HG02943 (cell line): ENCODE data around the gene SLC2A13.
A peak's percentile ranks its signal among the peaks of the same experiment; 100 is the strongest.
"Not testable (repeated sequence)": the region's sequence is repeated elsewhere in the genome, so short reads cannot be mapped to it uniquely, and the experiment has no call there.

Experiments
- ATAC-seq: cut with Tn5 transposase; IDR thresholded peaks from one replicate; pipeline ENCODE4 v1.9.1; 2021; ENCODE audit warnings: mild to moderate bottlenecking, low read depth, moderate library complexity; ENCODE audit not compliant: unreplicated experiment

Gene SLC2A13

DNA sequence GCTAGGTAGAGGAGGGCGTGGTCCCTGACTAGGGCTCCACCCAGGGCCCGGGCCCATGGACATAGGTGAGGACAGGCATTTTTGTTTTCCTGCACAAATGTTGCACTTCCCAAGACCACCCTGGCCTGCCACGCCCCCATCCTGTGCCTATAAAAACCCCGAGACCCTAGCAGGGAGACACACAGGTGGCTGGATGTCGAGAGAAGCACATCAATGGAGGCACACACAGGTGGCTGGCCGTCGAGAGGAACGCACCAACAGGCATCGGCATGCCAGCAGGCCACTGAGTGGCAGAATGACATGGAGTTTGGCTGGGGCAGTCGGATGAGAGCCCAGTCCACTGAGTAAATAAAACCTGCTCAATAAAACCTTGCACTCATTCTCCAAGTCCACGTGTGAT, 328.4 kb downstream of the SLC2A13 start:
- ATAC-seq, result no peak

DNA sequence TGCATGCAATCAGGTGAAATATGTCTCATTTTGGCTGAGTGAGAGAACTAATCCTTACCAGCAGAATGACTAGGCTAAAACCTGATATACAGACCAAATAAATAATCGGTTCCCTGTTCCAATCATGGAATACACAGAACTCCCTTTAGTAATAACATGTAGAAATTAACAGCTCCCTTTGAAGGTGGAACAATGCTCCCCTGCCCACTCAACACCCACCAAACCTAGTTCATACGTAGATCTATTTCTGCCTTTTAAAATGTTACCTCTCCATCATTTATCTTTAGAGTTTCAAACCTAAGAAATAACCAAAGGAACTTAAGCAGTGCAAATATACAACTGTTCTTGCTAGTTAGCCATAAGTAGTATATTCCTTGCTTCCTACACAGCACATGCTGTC, 332.6 kb downstream of the SLC2A13 start:
- no peak for ATAC-seq

DNA sequence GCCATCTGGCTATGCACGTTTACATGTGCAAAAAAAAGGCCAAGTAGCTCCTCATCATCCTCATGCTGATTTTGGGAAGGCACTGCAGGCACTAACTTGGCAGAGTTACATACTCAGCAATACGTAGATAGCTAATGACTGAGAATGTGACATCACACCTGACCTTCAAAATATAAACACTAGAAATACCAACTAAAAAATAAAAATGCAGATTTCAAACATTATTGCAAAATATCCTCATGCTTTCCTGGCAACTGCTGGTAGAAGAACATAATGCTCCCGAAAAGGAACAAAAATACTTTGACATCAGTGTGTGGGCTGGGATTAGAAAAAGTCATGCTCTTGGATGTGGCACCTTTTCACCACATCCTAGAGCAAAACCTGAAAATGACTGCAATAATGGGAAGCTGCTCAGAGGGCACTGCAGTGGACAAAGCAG, 333.0 kb downstream of the SLC2A13 start:
- ATAC-seq, result no peak

DNA sequence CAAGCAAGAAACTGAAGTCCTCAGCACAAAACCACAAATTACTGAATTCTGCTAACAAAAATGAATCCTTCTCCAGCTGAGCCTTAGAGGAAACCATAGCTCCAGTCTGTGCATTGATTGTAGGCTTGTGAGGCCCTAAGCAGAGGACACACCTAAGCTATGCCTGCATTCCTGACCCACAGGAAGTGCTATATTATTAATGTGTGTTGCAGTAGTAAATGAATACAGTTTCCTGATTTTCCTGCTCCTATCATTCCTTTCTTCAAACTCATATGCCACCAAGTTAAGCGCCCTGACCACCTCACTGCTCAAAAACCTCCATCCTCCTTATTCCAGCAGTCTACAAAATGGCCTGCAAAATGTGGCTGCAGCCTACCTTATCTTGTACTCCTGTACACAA, 334.4 kb downstream of the SLC2A13 start:
- no peak for ATAC-seq

DNA sequence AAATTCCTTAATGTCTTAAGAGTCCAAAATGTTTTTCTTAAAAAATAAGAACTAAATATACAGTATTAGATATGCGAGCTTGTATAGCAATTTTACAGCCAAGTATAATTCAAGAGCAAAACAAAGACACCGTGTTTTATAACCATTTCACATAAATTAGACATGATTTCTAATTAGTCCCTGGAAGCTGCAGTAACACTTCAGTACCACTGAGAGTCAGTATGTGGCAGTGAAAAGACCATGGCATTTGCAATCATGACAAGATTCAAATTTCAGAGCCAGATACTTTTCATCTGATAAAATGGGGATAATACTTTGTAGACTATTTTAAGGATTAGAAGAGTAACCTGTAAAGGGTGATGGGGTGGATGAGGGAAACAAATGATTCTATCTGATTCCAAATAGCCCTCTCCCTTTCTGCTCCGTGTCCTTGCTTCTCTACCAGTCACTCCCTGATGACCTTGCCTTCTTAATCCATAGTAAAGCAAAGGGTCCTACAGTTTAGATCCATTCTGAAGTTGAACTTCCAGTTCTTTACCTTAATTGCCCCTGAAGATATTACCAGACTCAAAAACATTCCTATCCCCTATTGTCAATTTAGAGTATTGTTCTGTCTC, 340.8 kb downstream of the SLC2A13 start:
- ATAC-seq, result peak; percentile 61

DNA sequence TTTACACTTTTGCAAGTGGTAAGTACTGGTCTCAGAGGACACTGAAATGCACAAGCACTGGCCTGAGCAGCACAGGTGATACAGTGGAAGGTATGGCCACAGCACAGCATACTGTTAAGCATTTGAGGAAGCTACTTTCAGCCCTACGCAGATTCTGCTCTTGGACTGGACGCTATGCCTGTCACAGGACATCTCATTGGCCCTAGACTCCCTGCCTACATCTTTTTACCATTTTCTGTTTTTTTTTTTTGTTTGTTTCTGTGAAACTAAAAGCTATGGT, 342.1 kb downstream of the SLC2A13 start:
- ATAC-seq, result no peak

DNA sequence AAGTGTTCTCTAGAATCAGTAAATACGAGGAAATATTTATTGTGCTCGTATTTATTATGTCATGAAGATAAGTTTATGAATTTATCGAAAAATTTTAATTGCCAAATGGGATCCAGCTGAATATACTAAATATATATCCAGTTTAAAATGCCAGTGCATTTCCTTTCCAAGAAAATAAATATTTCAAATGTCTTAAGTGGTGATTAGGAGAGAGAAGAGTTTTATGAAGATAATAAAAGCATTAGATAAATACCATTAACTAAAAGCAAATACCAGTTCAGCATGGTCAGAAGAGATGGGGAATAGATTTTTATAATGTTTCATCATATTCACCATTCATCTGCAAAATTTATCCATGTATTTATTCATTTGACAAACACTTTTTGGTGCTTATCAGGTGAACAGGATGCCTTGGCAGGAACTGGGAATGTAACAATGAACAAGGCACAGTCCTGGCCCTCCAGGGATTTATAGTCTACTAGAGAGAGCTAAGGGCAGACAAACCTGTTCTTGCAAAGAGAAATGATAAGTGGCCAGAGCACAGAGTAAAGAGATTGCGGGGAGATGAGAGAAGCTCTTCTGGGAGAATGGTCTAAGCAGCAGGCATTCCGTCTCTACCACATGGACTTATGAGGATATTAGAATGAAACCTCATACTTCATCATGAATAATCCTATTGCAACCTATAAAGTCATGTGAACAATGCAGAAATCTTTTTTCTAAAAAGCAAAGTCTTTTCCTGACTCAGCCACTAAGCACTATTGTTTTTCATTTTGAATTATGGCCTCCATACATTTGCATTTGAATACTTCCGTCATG, 342.6 kb downstream of the SLC2A13 start:
- ATAC-seq, result no peak

DNA sequence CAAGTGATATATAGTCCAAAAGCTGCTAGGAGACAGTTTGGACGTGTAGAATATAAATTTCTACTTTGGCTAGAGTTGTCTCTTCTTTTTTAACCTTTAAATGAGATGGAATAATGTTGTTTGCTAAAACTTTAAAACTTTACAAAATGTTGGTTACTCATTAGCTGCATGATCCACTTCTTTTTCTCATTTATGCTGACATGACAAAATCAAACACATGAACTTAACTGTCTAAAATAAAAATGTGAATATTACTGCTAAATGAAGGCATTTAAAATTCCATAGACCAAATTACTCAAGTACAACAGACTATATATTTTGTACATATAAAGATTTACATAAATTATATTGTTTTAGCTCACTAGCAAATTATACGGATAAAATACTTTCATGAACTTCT, 350.4 kb downstream of the SLC2A13 start:
- no peak for ATAC-seq

DNA sequence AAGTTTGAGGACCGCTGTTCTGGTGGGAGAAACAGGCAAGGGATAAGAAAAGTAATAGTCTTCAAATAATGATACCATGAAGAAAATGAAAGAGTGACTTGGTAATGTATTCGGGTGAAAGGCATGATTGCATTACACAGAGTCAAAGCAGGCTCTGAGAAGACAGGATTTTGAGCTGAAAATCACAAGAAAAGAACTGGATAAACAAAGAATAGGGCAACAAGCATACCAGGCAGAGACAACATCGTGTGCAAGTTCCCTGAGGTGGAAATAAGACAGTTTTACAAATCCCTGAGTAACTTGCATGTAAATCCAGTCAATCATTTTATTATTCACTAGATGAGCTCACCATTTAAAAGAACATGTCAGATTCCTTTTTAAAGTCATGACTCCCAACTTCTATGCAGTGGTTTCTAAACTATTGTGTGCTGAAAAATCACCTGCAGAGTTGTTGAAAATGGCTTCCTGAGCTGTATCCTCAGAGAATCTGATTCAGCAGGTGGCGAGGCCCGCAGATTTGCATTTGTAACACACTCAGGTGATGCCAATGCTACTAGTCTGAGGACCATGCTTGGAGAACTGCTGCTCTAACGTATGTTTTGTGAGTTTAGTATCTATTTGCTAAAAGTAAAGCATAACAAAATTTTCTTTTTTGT, 353.3 kb downstream of the SLC2A13 start:
- ATAC-seq, result no peak

DNA sequence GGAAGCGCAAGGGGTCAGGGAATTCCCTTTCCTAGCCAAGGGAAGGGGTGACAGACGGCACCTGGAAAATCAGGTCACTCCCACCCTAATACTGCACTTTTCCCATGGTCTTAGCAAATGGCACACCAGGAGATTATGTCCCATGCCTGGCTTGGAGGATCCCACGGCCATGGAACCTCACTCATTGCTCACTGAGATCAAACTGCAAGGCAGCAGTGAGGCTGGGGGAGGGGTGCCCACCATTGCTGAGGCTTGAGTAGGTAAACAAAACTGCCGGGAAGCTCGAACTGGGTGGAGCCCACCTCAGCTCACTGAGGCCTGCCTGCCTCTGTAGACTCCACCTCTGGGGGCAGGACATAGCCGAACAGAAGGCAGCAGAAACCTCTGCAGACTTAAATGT, 359.7 kb downstream of the SLC2A13 start:
- not testable (repeated sequence) for ATAC-seq

DNA sequence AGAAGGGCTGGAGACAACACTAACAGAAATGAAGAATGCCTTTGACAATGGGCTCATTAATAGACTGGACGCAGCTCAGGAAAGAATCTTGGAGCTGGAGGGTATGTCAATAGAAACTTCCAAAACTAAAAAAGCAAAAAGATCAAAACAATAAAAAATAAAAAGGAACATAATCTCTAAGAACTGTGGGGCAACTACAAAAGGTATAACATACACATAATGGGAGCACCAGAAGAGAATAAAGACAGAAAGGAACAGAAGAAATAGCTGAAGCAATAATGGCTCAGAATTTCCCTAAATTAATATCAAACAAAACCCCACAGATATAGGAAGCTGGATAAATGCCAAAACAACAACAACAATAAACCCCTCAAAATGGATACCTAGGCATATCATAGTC, 362.2 kb downstream of the SLC2A13 start:
- ATAC-seq, result no peak

DNA sequence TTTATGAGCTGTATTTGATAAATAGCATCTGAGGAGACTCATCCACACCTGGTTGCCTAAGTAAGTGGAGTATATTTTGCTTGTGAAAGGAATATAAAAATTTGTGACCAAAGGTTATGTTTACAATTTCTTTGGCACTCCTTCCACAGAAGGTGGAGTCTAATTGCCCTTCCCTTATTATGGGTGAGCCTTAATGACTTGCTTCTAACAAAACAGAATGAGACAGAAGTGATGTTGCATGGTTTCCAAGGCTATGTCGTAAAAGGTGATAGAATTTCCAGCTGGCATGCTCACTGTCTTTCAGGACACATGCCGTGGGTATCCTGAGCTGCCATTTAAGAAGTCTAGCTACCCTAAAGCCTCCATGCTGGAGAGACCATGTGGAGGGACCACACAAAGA, 369.5 kb downstream of the SLC2A13 start:
- no peak for ATAC-seq

DNA sequence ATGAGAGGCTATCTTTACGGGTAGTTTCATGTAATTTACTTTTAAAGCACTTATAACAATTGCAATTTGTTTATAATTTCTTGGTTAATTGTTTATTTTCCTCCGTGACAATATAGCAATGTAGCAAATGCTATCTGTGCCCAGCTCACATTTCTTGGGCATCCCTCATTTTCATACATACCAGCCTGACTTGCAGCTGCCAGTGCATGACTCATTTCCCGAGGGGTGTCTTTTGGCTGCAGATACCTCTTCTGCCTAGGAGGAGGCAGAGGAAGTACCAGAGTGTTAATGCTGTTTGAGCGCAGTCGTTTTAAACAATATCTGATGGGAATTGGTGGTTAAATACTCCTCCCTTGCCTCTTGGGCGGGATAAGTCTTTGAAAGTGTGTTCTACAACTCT, 382.1 kb downstream of the SLC2A13 start:
- ATAC-seq, result no peak

DNA sequence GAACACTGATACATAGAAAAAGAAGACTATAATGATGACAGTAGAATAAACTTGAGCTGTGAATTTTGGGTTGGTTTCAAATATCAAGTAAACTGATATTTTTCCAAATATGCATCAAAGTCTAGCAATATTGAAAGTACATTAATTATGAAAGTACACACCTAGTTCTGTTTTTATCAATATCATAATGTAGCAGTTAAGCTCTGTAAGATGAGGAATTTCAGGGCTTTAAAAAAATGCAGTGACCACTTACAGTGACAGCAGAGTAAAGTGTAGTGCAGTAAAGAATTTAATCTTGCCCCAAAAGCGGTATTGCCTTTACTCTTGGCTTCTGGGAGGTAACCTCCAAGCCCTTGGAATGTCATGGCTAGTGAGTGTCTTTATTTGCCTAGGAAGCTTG, 383.4 kb downstream of the SLC2A13 start:
- ATAC-seq, result no peak

DNA sequence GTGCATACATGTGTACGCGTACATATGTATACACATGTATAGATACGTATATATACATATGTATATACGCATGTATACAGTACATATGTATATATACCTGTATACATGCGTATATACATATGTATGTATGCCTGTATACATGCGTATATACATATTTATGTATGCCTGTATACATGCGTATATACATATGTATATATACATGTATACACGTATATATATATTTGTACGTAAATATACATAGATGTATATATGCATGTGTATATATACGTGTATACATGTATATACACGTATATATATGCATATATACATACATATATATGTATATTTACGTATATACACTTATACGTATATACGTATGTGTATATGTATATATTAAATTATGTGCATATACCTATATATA, 392.3 kb downstream of the SLC2A13 start:
- ATAC-seq, result no peak

DNA sequence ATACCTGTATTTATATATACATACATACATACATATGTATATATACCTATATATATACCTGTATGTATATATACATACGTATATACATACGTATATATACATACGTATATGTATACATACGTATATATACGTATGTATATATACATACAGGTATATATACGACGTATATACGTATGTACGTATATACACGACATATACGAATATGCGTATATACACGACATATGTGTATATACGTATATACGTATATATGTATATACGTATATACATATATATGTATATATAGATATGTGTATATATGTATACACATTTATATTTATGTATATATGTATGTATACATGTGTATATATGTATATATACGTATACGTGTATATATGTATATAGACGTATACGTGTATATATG, 393.5 kb downstream of the SLC2A13 start:
- ATAC-seq, result no peak
